ENCODE measurements around the gene DAB2.
"Not testable (repeated sequence)": the region's sequence is repeated elsewhere in the genome, so short reads cannot be mapped to it uniquely, and the experiment has no call there.

DAB2 gene

GRCh38 chr5:39417979-39418378 is 6.8 kb downstream of the DAB2 start:
- DNase-seq: no peak

DNA sequence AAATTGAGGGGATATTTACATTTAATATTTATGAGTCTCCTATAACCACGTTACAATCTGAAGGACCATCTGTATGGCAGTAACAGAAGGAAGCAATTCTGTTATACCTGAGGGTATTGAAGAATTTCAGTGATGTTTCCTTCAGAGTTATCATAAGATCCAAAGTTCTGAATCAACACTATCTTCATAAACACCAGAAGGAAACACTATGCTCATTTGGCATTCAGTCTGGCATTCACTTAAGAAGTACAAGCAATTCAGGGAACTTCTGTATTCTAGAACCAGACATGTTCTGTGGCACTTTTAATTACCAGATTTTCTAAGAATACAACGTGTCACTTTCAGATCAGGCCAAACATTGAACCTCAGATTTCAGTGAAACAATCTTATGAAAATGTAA is 9.6 kb downstream of the DAB2 start:
- DNase-seq: no peak

DNA sequence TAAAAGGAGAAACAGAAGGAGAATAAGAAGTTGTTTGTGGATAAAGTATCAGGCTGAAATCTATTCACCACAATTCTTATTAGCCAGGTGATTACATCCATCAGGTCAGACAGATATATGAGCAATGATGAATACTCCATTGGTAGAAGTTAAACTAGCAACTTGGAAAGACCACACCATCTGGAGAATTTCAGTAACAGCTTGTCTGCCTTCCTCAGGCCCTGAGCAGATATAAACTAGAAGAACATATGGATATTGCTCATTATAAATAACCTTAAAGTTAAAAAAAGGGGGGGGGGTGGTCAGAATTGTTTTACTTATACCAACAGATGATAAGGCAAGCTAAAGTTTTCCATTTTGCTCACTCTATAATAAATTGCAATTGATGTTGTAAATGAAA is 10.4 kb downstream of the DAB2 start:
- DNase-seq: no peak

- DNase-seq: no peak
Observed at GRCh38 chr5:39413771-39414170, 11.0 kb downstream of the DAB2 start.

DNA sequence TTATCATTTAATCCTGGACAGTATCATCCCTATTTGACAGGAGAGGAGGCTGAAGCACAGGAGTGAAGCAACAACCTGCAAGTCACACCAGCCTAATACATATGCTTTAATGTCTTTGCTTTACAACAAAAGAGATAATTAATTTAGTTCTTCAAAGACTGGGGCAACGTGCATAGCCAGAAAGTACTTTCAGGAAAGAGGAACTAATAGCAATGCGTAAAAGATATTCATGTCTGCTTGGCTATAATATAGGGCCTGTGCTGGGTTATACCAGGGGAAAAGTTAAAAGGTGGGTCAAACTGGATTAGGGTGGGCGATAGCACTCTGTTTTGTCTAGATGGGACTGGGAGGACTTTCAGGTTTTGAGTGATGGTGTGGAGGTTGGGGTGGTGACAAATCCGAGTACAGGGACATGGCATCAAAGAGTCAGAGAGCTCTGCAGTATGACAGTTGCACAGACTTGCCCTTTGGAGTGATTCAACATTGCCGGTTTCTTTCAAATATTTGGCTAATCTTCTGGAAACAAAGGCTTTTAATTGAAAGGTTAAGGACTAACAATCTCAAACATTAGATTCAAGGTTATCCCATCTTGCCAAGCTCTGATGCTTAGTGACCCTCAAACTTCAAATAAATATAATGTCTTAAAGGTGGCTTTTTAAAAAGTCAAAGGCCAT is 11.9 kb downstream of the DAB2 start:
- no peak for DNase-seq

DNA sequence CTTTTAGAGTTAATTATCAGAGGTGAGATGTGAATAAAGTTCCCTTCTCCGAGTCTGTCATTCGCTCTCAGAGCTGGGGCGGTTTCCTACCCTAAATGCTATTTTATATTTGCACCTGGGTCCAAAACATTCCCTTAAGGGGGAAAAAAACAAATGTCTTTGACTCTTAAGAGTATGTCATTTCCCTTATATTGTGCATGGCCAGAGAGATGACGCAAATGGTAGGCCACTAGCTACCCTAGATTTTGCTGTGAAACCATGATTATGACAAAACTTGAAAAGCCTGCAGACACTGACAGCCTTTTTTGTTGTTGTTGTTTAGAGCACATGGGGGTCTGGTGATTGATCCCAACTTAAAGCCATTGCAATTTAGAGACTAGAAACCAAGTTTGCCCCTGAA is 12.8 kb downstream of the DAB2 start:
- DNase-seq: no peak

GRCh38 chr5:39411061-39411460 is 13.7 kb downstream of the DAB2 start:
- no peak for DNase-seq

- DNase-seq: no peak
Observed at GRCh38 chr5:39409033-39409432, 15.7 kb downstream of the DAB2 start.

GRCh38 chr5:39405083-39405843 is 19.5 kb downstream of the DAB2 start:
- no peak for DNase-seq

DNA sequence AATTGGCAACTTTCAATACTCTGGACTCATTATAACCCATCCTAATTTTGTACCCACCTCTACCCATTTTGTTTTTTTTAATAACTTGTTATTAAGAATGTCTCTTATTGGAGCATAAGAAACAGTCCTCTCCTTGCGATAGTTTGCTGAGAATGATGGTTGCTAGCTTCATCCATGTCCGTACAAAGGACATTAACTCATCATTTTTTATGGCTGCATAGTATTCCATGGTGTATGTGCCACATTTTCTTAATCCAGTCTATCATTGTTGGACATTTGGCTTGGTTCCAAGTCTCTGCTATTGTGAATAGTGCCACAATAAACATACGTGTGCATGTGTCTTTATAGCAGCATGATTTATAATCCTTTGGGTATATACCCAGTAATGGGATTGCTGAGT is 21.0 kb downstream of the DAB2 start:
- not testable (repeated sequence) for DNase-seq

DNA sequence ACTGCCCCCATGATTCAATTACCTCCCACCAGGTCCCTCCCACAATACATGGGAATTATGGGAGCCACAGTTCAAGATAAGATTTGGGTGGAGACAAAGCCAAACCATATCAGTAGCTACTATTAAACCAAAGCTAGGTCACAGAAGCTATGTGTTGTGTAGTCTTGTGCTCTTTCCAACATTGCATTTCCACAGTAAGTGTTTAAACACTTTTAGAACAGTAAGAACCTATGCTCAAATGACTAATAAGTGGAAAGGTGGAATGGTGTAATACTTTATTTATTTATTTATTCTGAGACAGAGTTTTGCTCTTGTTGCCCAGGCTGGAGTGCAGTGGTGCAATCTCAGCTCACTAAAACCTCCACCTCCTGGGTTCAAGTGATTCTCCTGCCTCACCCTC is 22.6 kb downstream of the DAB2 start:
- DNase-seq: not testable (repeated sequence)

DNA sequence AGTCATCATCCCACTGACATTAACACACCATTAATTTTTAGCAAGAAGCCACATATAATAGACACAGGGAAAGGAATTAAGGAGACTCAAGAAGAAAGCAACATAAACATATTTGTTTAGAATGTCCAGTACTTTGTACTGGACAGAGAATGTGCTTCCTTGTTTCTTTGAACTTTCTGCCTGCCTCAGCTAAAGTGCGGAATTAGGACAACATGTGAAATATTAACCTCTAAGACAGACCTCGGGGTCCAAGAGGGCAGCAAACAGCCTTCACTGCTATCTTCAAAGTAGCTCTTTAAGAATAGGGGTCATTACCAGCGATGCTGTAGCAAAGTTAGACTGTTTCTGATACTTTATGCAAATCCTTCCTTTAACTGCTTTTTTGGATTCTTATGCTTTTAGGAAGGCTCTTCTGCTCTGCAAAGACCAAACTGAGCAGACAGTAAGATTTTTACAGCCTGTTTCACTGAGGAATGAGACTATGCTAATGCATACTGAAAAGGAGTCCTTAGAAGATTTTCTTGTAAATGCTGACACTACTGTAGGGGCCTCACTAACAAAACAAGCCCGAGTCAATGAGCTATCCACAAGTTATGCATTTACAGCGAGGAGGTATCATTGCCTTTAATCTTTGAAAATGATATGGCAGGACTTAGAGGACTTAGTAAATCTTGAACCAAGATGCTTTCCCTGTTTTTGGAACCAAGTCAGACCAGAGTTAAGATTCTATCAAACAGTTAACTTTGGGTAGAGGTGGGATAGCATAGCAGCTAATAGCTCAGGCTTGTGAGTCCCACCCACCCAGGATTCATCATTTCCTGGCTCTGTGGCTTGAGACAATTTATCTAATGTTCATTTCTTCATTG is 23.8 kb downstream of the DAB2 start:
- DNase-seq: no peak

- DNase-seq: peak; percentile 9
Observed at GRCh38 chr5:39399135-39400036, 25.4 kb downstream of the DAB2 start.

DNA sequence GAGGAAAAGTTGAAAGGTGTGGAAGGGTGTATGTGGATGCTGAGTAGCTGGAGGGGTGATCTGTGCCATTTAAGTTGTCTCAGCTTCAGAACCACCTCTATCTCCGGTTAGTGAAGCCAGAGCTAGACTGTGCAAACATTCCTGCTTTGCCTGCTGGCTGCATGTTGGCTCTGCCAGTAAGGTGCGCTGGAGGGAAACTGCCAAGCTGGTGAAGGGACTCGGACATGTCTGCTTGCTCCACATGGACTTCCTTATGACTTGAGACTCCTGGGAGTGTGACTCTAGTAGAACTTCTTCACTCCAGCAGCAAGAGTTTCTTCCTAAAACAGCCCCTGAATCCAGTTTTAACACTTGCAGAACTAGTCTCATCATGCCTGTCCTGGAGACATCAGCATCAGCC is 27.9 kb downstream of the DAB2 start:
- DNase-seq: no peak

DNA sequence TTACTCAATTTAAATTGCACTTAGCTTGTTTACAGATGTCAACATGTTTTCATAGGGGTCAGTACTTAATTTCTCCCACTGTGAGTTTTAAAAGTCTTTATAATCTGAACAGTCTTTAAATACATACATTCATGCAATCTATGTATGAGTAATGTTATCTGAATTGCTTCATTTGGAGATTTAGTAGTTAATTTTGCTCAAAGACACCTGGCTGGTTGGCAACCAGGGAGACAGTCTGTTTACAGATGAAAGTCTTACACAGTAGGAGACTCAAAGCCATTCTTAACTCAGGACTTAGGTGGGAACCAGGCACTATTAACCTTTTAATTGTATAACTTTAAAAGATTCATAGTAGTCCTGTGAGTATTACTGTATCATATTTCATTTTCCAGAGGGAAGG is 29.3 kb downstream of the DAB2 start:
- DNase-seq: no peak

DNA sequence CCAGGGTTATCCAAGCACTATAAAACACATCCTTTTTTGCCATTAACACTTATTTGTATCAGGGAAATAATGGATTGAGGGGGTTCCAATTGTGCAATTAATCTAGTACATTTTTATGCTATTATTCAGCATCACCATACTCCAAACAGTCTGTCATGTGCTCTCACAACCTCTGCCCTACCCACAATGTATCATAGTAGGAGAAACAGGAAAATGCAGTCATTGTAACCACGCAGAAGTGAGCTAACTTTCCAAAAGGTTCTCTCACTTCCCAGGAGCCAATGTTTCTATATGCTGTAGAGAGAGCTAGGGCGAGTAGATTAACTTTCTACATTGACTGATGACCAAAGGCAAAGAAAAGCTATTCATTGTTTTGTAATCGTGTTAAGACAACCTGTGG is 29.8 kb downstream of the DAB2 start:
- no peak for DNase-seq

DNA sequence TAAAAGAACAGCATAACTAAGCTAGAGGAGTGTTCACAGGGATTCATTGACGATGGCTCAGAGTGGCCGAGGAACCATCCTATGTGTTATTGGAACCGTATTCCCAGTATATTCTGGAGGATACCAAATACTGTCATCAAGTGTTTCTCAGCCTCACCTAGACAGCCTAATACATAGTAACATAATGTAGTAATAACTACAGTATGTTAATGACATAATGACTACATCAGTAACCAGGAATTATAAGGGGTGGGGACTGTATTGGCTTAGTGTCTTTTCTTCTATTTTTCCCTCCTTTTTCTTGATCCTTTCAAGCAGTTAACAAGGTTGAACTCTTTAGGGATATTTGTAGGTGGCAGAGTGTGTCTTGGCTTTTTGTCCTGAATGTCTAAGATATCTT is 33.8 kb downstream of the DAB2 start:
- DNase-seq: no peak

DNA sequence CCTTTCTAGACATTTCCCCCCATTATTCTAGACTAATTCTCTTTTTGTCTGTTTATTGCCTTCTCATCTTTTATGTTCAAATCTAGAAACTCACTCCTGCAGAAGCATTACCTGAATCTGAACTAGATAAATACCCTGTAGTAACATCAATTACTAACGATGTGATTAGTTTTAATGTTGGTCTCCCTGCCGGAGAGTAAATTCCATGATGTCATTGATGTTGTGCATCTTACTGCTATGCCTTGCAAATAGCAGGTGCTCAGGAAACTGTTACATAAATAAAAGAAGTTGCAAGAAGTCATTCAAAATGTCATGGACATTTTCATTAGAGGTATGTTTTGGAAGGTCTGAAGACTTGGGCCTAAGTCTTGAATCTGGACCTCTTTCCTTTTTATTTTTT is 37.5 kb downstream of the DAB2 start:
- DNase-seq: no peak

DNA sequence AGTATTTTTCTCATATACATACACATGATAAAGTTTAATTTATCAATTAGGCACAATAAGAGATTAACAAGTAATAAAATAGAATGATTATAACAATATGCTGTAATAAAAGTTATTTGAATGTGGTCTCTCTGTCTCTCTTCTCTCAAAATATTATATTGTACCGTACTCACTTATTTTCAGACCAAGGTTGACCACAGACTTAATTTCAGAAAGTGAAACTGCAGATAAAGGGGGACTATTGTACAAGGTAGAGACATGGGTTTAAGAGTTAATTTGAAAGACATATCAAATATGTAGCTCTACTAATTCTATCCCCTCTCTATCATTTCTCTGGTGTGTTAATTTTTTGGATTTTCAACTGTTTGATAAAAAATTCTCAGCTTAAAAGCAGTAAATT is 40.5 kb downstream of the DAB2 start:
- DNase-seq: no peak

GRCh38 chr5:39381376-39381775 is 43.4 kb downstream of the DAB2 start:
- no peak for DNase-seq

DNA sequence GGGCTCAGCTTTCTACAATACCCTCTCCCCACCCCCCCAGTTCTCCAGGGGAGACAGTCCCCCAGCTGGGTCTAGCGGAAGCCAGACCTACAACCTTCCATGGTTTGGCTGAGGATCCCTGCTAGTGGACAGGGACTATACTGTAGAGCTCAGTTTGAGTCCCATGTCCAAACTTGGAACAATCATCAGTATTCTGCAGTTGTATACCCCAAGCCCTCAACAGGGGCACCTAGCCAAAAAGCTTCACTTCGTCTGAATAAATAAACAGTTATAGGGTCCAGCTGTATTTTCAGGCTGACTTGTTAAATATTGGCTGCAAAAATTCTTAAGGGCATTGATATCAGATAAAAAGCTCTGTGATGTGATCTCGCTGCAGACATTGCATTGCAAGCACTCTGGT is 45.1 kb downstream of the DAB2 start:
- DNase-seq: no peak

DNA sequence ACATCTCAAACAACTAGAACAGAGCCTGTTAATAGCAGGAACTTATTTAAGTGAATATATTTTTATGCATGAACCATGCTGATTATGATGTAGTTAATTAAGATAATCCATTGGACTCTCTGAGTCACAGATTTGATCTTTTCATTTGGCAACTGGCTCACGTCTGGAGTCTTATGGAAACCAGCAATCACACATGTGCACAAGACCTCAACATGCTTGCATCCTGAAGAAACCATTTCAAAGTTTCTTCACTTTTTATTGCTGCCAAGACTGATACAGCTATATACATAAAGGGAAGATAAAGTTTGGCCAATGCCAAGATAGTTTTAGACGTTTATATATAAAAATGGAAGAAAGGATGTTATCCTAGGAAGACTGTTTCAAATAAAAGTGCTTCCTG is 47.2 kb downstream of the DAB2 start:
- no peak for DNase-seq

GRCh38 chr5:39376293-39376714 is 48.5 kb downstream of the DAB2 start:
- DNase-seq: peak; percentile 55
